Loucy (cell line): ENCODE measurements around the gene IQCH.
"Not testable (repeated sequence)": the region's sequence is repeated elsewhere in the genome, so short reads cannot be mapped to it uniquely, and the experiment has no call there.

ENCODE experiments used
- H2AFZ ChIP-seq: fragments of 200-600 bp; sonication (generic); 2 replicates; pipeline ENCODE4 v1.6.0; 2016; ENCODE audit warnings: antibody characterized with exemption, mild to moderate bottlenecking, low read length, moderate library complexity
- H3F3A ChIP-seq: fragments of 200-600 bp; 2 replicates; pipeline ENCODE4 v1.6.0; 2016; ENCODE audit warnings: antibody characterized with exemption, low read depth, mild to moderate bottlenecking
- H3K27me3 ChIP-seq: fragments of 200-600 bp; sonication (generic); 2 replicates; pipeline ENCODE4 v1.6.1; 2014; ENCODE audit warnings: low read length, mild to moderate bottlenecking; ENCODE audit not compliant: insufficient read depth, poor library complexity, severe bottlenecking
- H3K36me3 ChIP-seq: fragments of 200-600 bp; sonication (generic); 2 replicates; pipeline ENCODE4 v1.6.1; 2016; ENCODE audit warnings: low read length; ENCODE audit not compliant: insufficient read depth
- H3K4me1 ChIP-seq: fragments of 200-600 bp; sonication (generic); 2 replicates; pipeline ENCODE4 v1.5.1; 2014; ENCODE audit warnings: low read length, mild to moderate bottlenecking; ENCODE audit not compliant: insufficient read depth, poor library complexity, severe bottlenecking
- H3K4me2 ChIP-seq: fragments of 200-600 bp; sonication (generic); 2 replicates; pipeline ENCODE4 v1.6.0; 2014; ENCODE audit warnings: antibody characterized with exemption, low read length, low read depth, mild to moderate bottlenecking; ENCODE audit not compliant: poor library complexity, severe bottlenecking
- H3K4me3 ChIP-seq: fragments of 200-600 bp; sonication (generic); 2 replicates; pipeline ENCODE4 v1.5.1; 2014; ENCODE audit warnings: low read length, mild to moderate bottlenecking, mixed read lengths; ENCODE audit not compliant: poor library complexity, severe bottlenecking
- H3K79me2 ChIP-seq: fragments of 200-600 bp; sonication (generic); 2 replicates; pipeline ENCODE4 v1.6.1; 2014; ENCODE audit warnings: low read length; ENCODE audit not compliant: insufficient read depth
- H3K9ac ChIP-seq: fragments of 200-600 bp; sonication (generic); 2 replicates; pipeline ENCODE4 v1.6.0; 2014; ENCODE audit warnings: mild to moderate bottlenecking, low read depth, low read length, moderate library complexity; ENCODE audit not compliant: poor library complexity, severe bottlenecking
- H3K9me2 ChIP-seq: fragments of 200-600 bp; sonication (generic); replicated peaks from 2 replicates; pipeline ENCODE4 v1.6.1; 2016; ENCODE audit warnings: low read depth, low read length, mixed read lengths
- H3K9me3 ChIP-seq: fragments of 200-600 bp; sonication (generic); 2 replicates; pipeline ENCODE4 v1.6.1; 2014; ENCODE audit warnings: mild to moderate bottlenecking, antibody characterized with exemption, low read length, low read depth; ENCODE audit not compliant: insufficient read depth
- H4K20me1 ChIP-seq: fragments of 200-600 bp; sonication (generic); 2 replicates; pipeline ENCODE4 v1.6.0; 2014; ENCODE audit warnings: antibody characterized with exemption, low read length, mild to moderate bottlenecking; ENCODE audit not compliant: insufficient read depth, poor library complexity, severe bottlenecking
- CTCF ChIP-seq: fragments of 200-600 bp; sonication (generic); conservative IDR thresholded peaks from 2 replicates; pipeline ENCODE4 v1.5.1; 2014; ENCODE audit warnings: mild to moderate bottlenecking, antibody characterized with exemption, low read length
- EZH2phosphoT487 ChIP-seq: fragments of 200-600 bp; IDR thresholded peaks from 2 replicates; pipeline ENCODE4 v1.6.1; 2018; ENCODE audit warnings: antibody characterized with exemption, mild to moderate bottlenecking, moderate library complexity, borderline replicate concordance

IQCH gene

DNA sequence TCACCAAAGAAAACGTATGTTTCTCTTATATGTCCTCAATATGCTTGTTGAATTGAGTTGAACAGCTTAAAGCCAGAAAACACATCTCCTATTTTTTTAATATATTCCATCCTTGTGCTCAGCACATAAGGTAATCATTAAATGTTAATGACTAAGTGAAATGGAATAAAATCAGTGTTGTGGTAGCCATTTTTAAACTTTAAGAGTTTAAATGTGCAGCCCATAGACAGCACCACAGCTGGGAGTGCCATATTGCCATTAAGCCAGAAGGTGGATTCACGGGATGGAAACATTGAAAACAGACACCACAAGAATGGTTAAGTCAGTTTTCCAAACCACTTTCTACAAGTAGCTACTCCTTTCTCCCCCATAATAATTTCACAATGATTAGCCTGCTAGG lies 189.5 kb downstream of the IQCH start:
- Histone ChIP-seq H3F3A (no peaks in the 10 kb centered on the region), H3K9me2 (no peaks in the 10 kb centered on the region), H3K9me3 (no peaks in the 10 kb centered on the region), H3K27me3 (no peaks in the 10 kb centered on the region), H2AFZ (no peak overlapping the region), H4K20me1 (no peaks in the 10 kb centered on the region), H3K4me1 (no peaks in the 10 kb centered on the region), H3K79me2 (no peaks in the 10 kb centered on the region), H3K4me2 (no peak overlapping the region), H3K9ac (no peak overlapping the region), H3K4me3 (no peak overlapping the region), H3K36me3 (no peaks in the 10 kb centered on the region)
- TF ChIP-seq CTCF, result no peak
- TF ChIP-seq EZH2phosphoT487, result no peak

DNA sequence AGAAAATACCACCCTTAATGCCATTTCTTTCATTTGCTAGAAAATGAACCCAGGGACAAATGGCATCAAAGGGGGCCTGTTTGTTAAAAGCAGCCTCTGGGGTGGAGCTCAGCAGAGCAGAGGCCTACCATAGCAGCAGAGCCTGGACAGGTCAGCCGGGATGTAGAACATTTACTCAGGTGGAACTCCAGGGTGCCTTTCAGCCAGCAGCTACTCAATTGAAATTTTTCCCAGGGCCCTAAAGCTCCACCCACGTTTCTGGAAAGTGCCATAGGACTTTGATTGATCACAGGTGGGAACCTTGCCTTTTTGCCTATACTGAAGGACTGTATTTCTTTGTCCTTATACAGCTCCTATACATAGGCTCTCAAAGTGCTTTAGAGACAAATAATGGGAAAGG lies 191.9 kb downstream of the IQCH start:
- no peaks in the 10 kb centered on the region for H3K9me2 ChIP-seq
- no peak overlapping the region for H3K4me3 ChIP-seq
- no peaks in the 10 kb centered on the region for H3K79me2 ChIP-seq
- H3K9ac ChIP-seq, result no peak overlapping the region
- no peak overlapping the region for H2AFZ ChIP-seq
- H4K20me1 ChIP-seq, result no peaks in the 10 kb centered on the region
- no peaks in the 10 kb centered on the region for H3F3A ChIP-seq
- H3K27me3 ChIP-seq, result no peaks in the 10 kb centered on the region
- H3K9me3 ChIP-seq, result no peaks in the 10 kb centered on the region
- H3K4me2 ChIP-seq, result no peak overlapping the region
- H3K36me3 ChIP-seq, result no peaks in the 10 kb centered on the region
- no peaks in the 10 kb centered on the region for H3K4me1 ChIP-seq
- TF ChIP-seq CTCF, result no peak
- no peak for TF ChIP-seq EZH2phosphoT487

GRCh38 chr15:67448372-67448771 lies 193.8 kb downstream of the IQCH start:
- H3K4me3 ChIP-seq, H3K36me3 ChIP-seq, H3K9me3 ChIP-seq, H3K9me2 ChIP-seq, H3K4me1 ChIP-seq, H3K79me2 ChIP-seq, H2AFZ ChIP-seq, H3K9ac ChIP-seq, H3K4me2 ChIP-seq, H4K20me1 ChIP-seq, H3K27me3 ChIP-seq, H3F3A ChIP-seq: not testable (repeated sequence)

DNA sequence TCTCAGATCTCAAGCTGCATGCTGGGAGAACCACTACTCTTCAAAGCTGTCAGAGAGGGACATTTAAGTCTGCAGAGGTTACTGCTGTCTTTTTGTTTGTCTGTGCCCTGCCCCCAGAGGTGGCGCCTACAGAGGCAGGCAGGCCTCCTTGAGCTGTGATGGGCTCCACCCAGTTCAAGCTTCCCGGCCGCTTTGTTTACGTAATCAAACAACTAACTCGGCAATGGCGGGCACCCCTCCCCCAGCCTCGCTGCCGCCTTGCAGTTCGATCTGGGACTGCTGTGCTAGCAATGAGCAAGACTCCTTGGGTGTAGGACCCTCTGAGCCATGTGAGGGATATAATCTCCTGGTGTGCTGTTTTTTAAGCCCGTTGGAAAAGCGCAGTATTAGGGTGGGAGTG lies 199.1 kb downstream of the IQCH start:
- H3K4me3 ChIP-seq, H3K27me3 ChIP-seq, H3K79me2 ChIP-seq, H3K4me2 ChIP-seq, H3K36me3 ChIP-seq, H4K20me1 ChIP-seq, H3K9ac ChIP-seq, H3K9me2 ChIP-seq, H3K4me1 ChIP-seq, H3F3A ChIP-seq, H2AFZ ChIP-seq, H3K9me3 ChIP-seq: not testable (repeated sequence)
